PFSK-1 (cell line): ENCODE measurements around the gene TNFSF4.

Source experiments
- FOXP2 ChIP-seq: optimal IDR thresholded peaks from 2 replicates; pipeline ENCODE3; 2011; ENCODE audit warnings: borderline replicate concordance, control low read depth, inconsistent platforms; ENCODE audit not compliant: insufficient read depth; ENCODE audit errors: extremely low read length, extremely low read depth
- POLR2AphosphoS5 ChIP-seq: IDR thresholded peaks from 2 replicates; pipeline ENCODE4 v1.6.1; 2012; ENCODE audit warnings: low read depth, mild to moderate bottlenecking, control low read depth, low read length, moderate library complexity
- REST ChIP-seq, 2 experiments: IDR thresholded peaks; 2 replicates each; pipeline versions ENCODE4 v1.6.1 to v1.8.0; 2011 to 2012; ENCODE audit warnings: low read depth in 2 of 2, low read length in 2 of 2, control low read depth in 1 of 2, inconsistent platforms in 1 of 2, mild to moderate bottlenecking in 1 of 2, moderate library complexity in 1 of 2; ENCODE audit not compliant: insufficient read depth in 1 of 2
- SIN3A ChIP-seq: IDR thresholded peaks from 2 replicates; pipeline ENCODE4 v1.6.1; 2012; ENCODE audit warnings: mild to moderate bottlenecking, low read length, moderate library complexity, borderline replicate concordance; ENCODE audit not compliant: insufficient read depth
- TAF1 ChIP-seq: IDR thresholded peaks from 2 replicates; pipeline ENCODE4 v1.6.1; 2012; ENCODE audit warnings: low read length, control low read depth, borderline replicate concordance; ENCODE audit not compliant: insufficient read depth

- TF ChIP-seq POLR2AphosphoS5 (no peak), SIN3A (no peak), REST (IDR thresholded peaks at IDR 0.05; ENCODE audit: insufficient read depth in 1 of 2, low read depth in 2 of 2, low read length in 2 of 2) (no peak), TAF1 (no peak), FOXP2 (no peak)
Measured at GRCh38 chr1:173181791-173182190, 25.3 kb downstream of the TNFSF4 start.
